Astrocyte (in vitro differentiated cells and primary cell): Measurements from ENCODE around the gene ST3GAL4. TPM values are rescaled to one million over a fixed set of nuclear protein-coding genes. Genes with fewer than 3 reads are reported as not detected.
"Not testable (repeated sequence)": the region's sequence is repeated elsewhere in the genome, so short reads cannot be mapped to it uniquely, and the experiment has no call there.

Source experiments
- DNase-seq: peaks from one replicate; pipeline ENCODE4 v3.0.0-alpha.2; 2010; ENCODE audit warnings: low read depth
- FAIRE-seq: peaks from 2 replicates; lab custom pipeline; 2011; peaks lifted over from hg19 to GRCh38; lab: Jason Lieb, UNC
- H2AFZ ChIP-seq: 2 replicates; pipeline ENCODE4 v1.6.0; 2012; ENCODE audit warnings: low read depth, low read length, inconsistent platforms
- H3K27ac ChIP-seq: 2 replicates; pipeline ENCODE4 v1.5.1; 2011; ENCODE audit warnings: low read depth, low read length, inconsistent platforms
- H3K27me3 ChIP-seq: 2 replicates; pipeline ENCODE4 v1.6.0; 2011; ENCODE audit warnings: low read length, inconsistent platforms; ENCODE audit not compliant: insufficient read depth
- H3K36me3 ChIP-seq: 2 replicates; pipeline ENCODE4 v1.5.1; 2011; ENCODE audit warnings: low read length, inconsistent platforms; ENCODE audit not compliant: insufficient read depth
- H3K4me1 ChIP-seq: 2 replicates; pipeline ENCODE4 v1.5.1; 2011; ENCODE audit warnings: low read length, inconsistent platforms; ENCODE audit not compliant: insufficient read depth
- H3K4me2 ChIP-seq: 2 replicates; pipeline ENCODE4 v1.6.0; 2012; ENCODE audit warnings: low read length, inconsistent platforms
- H3K4me3 ChIP-seq: 2 replicates; pipeline ENCODE4 v1.5.1; 2011; ENCODE audit warnings: low read depth, mild to moderate bottlenecking, low read length, inconsistent platforms; ENCODE audit not compliant: insufficient read depth
- H3K79me2 ChIP-seq: 2 replicates; pipeline ENCODE4 v1.6.0; 2012; ENCODE audit warnings: mild to moderate bottlenecking, low read length, inconsistent platforms; ENCODE audit not compliant: insufficient read depth
- H3K9ac ChIP-seq: 2 replicates; pipeline ENCODE4 v1.6.0; 2012; ENCODE audit warnings: mild to moderate bottlenecking, low read length, inconsistent platforms
- H3K9me3 ChIP-seq: 2 replicates; pipeline ENCODE4 v1.5.1; 2012; ENCODE audit warnings: low read depth, mild to moderate bottlenecking, low read length, inconsistent platforms; ENCODE audit not compliant: insufficient read depth
- H4K20me1 ChIP-seq: 2 replicates; pipeline ENCODE4 v1.6.0; 2012; ENCODE audit warnings: low read length, inconsistent platforms; ENCODE audit not compliant: insufficient read depth
- H3K27ac Mint-ChIP-seq: one replicate; pipeline ENCODE4 v1.8.0; 2021; ENCODE audit warnings: mild to moderate bottlenecking, mixed read lengths; ENCODE audit not compliant: unreplicated experiment
- H3K27me3 Mint-ChIP-seq: one replicate; pipeline ENCODE4 v1.8.0; 2021; ENCODE audit warnings: low read depth, mixed read lengths; ENCODE audit not compliant: unreplicated experiment
- H3K36me3 Mint-ChIP-seq: one replicate; pipeline ENCODE4 v1.8.0; 2021; ENCODE audit warnings: low read depth, mixed read lengths; ENCODE audit not compliant: unreplicated experiment
- H3K4me1 Mint-ChIP-seq: one replicate; pipeline ENCODE4 v1.8.0; 2021; ENCODE audit warnings: low read depth, mixed read lengths; ENCODE audit not compliant: unreplicated experiment
- H3K4me3 Mint-ChIP-seq: one replicate; pipeline ENCODE4 v1.8.0; 2021; ENCODE audit warnings: mild to moderate bottlenecking, moderate library complexity, mixed read lengths; ENCODE audit not compliant: unreplicated experiment
- H3K9me3 Mint-ChIP-seq: one replicate; pipeline ENCODE4 v1.8.0; 2021; ENCODE audit warnings: mild to moderate bottlenecking, mixed read lengths; ENCODE audit not compliant: unreplicated experiment
- CTCF ChIP-seq: IDR thresholded peaks from 2 replicates; pipeline ENCODE4 v1.5.1; 2011; ENCODE audit warnings: low read depth, mild to moderate bottlenecking, inconsistent platforms, low read length, moderate library complexity; ENCODE audit not compliant: insufficient read depth
- EZH2 ChIP-seq: IDR thresholded peaks from 2 replicates; pipeline ENCODE4 v1.6.1; 2012; ENCODE audit warnings: mild to moderate bottlenecking, low read length, inconsistent platforms; ENCODE audit not compliant: insufficient read depth
- total RNA-seq: library from RNA; stranded (reverse); gene quantifications from 2 replicates; pipeline ENCODE4 v1.2.1, GENCODE V29; 2021

Gene ST3GAL4
- total RNA-seq, 1 donor from 2014 or later, result 12.2 TPM

- H4K20me1 ChIP-seq, result peaks cover 10% of the 10 kb centered on the region
- Mint-ChIP-seq H3K27ac (peak overlapping the region; percentile 69), H3K27me3 (no peaks in the 10 kb centered on the region), H3K36me3 (peaks cover 9% of the 10 kb centered on the region), H3K9me3 (no peaks in the 10 kb centered on the region), H3K4me1 (peaks cover 25% of the 10 kb centered on the region), H3K4me3 (no peak overlapping the region)
- peak overlapping the region; percentile 26 for H3K4me2 ChIP-seq
- no peaks in the 10 kb centered on the region for H3K9me3 ChIP-seq
- peaks cover 16% of the 10 kb centered on the region for H3K79me2 ChIP-seq
- peak; percentile 79 for DNase-seq
- H3K9ac ChIP-seq, result peak overlapping the region; percentile 45
- no peaks in the 10 kb centered on the region for H3K27me3 ChIP-seq
- peak overlapping the region; percentile 59 for H3K27ac ChIP-seq
- H2AFZ ChIP-seq, result no peak overlapping the region
- H3K4me1 ChIP-seq, result peaks cover 31% of the 10 kb centered on the region
- no peaks in the 10 kb centered on the region for H3K36me3 ChIP-seq
- FAIRE-seq, result no peak
- TF ChIP-seq CTCF, result no peak
- TF ChIP-seq EZH2, result no peak
- no peak overlapping the region for H3K4me3 ChIP-seq
Observed at GRCh38 chr11:126345759-126346585, 9.5 kb upstream of the ST3GAL4 start.

GRCh38 chr11:126346586-126346940, 8.9 kb upstream of the ST3GAL4 start:
- DNase-seq (no peak), FAIRE-seq (no peak)
- no peak for TF ChIP-seq CTCF
- TF ChIP-seq EZH2, result no peak
- Histone ChIP-seq H3K9ac (peak overlapping the region; percentile 45), H3K27me3 (no peaks in the 10 kb centered on the region), H3K79me2 (peaks cover 20% of the 10 kb centered on the region), H3K36me3 (no peaks in the 10 kb centered on the region), H3K4me1 (peaks cover 25% of the 10 kb centered on the region), H2AFZ (no peak overlapping the region), H4K20me1 (peaks cover 10% of the 10 kb centered on the region), H3K9me3 (no peaks in the 10 kb centered on the region), H3K4me3 (no peak overlapping the region), H3K27ac (peak overlapping the region; percentile 59), H3K4me2 (peak overlapping the region; percentile 26)
- Mint-ChIP-seq H3K36me3 (peaks cover 9% of the 10 kb centered on the region), H3K9me3 (no peaks in the 10 kb centered on the region), H3K27ac (peak overlapping the region; percentile 69), H3K4me3 (no peak overlapping the region), H3K27me3 (no peaks in the 10 kb centered on the region), H3K4me1 (peaks cover 19% of the 10 kb centered on the region)

GRCh38 chr11:126346946-126347345, 8.5 kb upstream of the ST3GAL4 start:
- not testable (repeated sequence) for H3K36me3 Mint-ChIP-seq, H3K9ac ChIP-seq, H3K9me3 Mint-ChIP-seq, H2AFZ ChIP-seq, H3K9me3 ChIP-seq, H3K27me3 Mint-ChIP-seq, H3K27me3 ChIP-seq, FAIRE-seq, H3K27ac ChIP-seq, H3K27ac Mint-ChIP-seq, H3K4me3 ChIP-seq, H3K4me2 ChIP-seq, H3K4me3 Mint-ChIP-seq, H3K36me3 ChIP-seq, DNase-seq
- peaks cover 10% of the 10 kb centered on the region for H4K20me1 ChIP-seq
- peaks cover 16% of the 10 kb centered on the region for H3K4me1 Mint-ChIP-seq
- H3K79me2 ChIP-seq, result peaks cover 22% of the 10 kb centered on the region
- peaks cover 21% of the 10 kb centered on the region for H3K4me1 ChIP-seq
